ENCODE measurements around the gene ZNF521.
"Not testable (repeated sequence)": the region's sequence is repeated elsewhere in the genome, so short reads cannot be mapped to it uniquely, and the experiment has no call there.

Gene ZNF521

DNA sequence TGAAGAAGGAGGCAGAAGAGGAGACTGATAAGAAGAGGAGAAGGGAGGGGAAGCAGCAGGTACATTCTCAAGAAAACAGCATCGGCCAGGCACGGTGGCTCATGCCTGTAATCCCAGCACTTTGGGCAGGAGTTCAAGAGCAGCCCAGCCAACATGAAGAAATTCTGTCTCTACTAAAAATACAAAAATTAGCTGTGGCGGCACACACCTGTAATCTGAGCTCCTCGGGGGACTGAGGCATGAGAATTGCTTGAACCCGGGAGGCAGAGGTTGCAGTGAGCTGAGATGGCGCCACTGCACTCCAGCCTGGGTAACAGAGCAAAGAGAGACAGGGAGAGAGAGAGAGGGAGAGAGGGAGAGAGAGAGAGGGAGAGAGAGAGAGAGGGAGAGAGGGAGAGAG is 318.8 kb downstream of the ZNF521 start:
- not testable (repeated sequence) for DNase-seq (ENCODE audit: low spot score)

GRCh38 chr18:25029802-25030201 is 322.2 kb downstream of the ZNF521 start:
- DNase-seq (ENCODE audit: low spot score): no peak

DNA sequence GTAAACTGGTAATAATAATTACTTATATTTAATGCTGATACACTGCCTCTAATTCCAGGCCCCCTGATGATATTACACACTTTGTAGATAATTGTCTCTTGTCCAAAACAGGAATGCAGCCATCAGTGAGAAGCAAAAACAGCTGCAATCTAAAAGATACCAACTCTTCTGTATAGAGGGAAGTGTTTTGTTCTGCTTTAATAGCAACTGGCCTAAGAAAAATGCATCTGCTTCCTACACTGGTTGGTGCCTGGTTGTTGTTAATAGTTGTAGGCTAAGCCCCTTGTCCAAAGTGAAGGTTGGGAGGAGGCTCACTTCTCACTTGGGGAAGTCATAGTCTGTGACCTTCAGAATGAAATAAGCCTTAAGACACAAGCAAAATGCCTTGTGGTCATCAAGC is 332.0 kb downstream of the ZNF521 start:
- DNase-seq (ENCODE audit: low spot score): no peak

DNA sequence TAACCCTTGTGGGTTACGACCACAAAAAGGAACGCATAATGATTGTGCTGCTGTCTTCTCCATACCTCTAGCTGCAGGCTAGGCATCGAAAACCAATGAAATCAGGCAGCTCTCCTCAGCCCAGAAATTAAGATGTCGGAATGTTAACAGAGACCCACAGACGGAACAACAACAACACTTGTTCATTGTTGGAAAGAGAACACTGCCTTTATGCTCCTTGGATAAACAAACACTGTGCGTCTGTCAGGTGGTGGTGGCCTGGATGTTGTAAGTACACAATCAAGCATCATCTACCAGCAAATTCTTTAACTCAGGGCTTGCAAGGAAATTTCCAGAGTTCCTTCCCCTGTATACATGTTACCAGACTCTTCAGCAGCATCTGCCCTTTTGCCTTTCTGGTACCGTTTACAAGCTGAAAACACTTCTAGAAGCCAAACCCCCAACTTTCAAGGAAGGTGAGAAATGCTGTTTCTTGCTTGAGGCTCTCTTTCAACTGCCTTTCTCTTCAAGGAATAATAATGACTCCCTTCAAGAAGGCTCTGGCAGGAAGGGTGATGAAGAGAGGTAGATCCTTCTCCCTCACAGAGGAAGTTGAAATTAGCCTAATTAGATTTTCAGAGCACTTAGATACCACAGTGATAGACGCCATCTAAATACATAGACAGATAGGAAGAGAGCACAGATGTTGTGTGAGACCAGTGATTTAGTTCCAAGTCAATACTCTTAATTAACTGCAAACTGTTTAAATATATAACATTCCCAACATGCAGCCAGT is 332.7 kb downstream of the ZNF521 start:
- no peak for DNase-seq (ENCODE audit: low spot score)

GRCh38 chr18:25016666-25017065 is 335.3 kb downstream of the ZNF521 start:
- no peak for DNase-seq (ENCODE audit: low spot score)

- DNase-seq (ENCODE audit: low spot score): no peak
These were observed 335.8 kb downstream of the ZNF521 start for GRCh38 chr18:25016181-25016580.
